Caco-2 (cell line): Measurements from ENCODE around the gene FOXD4. TPM values are rescaled to one million over a fixed set of nuclear protein-coding genes. Genes with fewer than 3 reads are reported as not detected.
"Not testable (repeated sequence)": the region's sequence is repeated elsewhere in the genome, so short reads cannot be mapped to it uniquely, and the experiment has no call there.

Experiments
- BruUV-seq: library from RNA; stranded (reverse); fragments of 400-500 nt; replicated peaks from 2 replicates; lab custom pipeline; 2021; lab: Mats Ljungman, UMichigan
- CTCF ChIA-PET: fragments of 300-600 bp; sonication (Branson Sonifier 250); formaldehyde crosslinking; loops from one replicate; lab custom pipeline; 2022; ENCODE audit warnings: antibody characterized with exemption; lab: Charles Lee
- POLR2A ChIA-PET: fragments of 300-600 bp; sonication (Branson Sonifier 250); formaldehyde crosslinking; loops from one replicate; lab custom pipeline; 2022; ENCODE audit warnings: antibody characterized with exemption; lab: Charles Lee
- DNase-seq, 2 experiments: peaks; one replicate each; pipeline versions ENCODE4 v3.0.0 to v3.0.0-alpha.2; 2020 to 2022
- H3K27me3 ChIP-seq: replicated peaks from 2 replicates; pipeline ENCODE4 v1.6.0; 2011; ENCODE audit warnings: low read length; ENCODE audit not compliant: control insufficient read depth, insufficient read depth
- H3K36me3 ChIP-seq: 2 replicates; pipeline ENCODE4 v1.5.1; 2011; ENCODE audit warnings: low read length; ENCODE audit not compliant: control insufficient read depth, insufficient read depth
- H3K4me1 ChIP-seq: fragments of 250-450 bp; sonication (Bioruptor Pico); 2 replicates; pipeline ENCODE4 v1.5.1; 2020; ENCODE audit warnings: mild to moderate bottlenecking
- H3K4me3 ChIP-seq: 2 replicates; pipeline ENCODE4 v1.5.1; 2011; ENCODE audit warnings: low read depth, mild to moderate bottlenecking, control low read depth, low read length
- H3K9me3 ChIP-seq: fragments of 250-450 bp; sonication (Bioruptor Pico); 2 replicates; pipeline ENCODE4 v1.5.1; 2020; ENCODE audit warnings: mild to moderate bottlenecking, moderate library complexity
- H3K27ac Mint-ChIP-seq: one replicate; pipeline ENCODE4 v1.8.0; 2022; ENCODE audit warnings: mixed read lengths; ENCODE audit not compliant: unreplicated experiment
- H3K27me3 Mint-ChIP-seq: one replicate; pipeline ENCODE4 v1.8.0; 2022; ENCODE audit warnings: mixed read lengths; ENCODE audit not compliant: insufficient read depth, unreplicated experiment
- H3K36me3 Mint-ChIP-seq: one replicate; pipeline ENCODE4 v1.8.0; 2022; ENCODE audit warnings: mild to moderate bottlenecking, mixed read lengths; ENCODE audit not compliant: insufficient read depth, unreplicated experiment
- H3K4me1 Mint-ChIP-seq: one replicate; pipeline ENCODE4 v1.8.0; 2022; ENCODE audit warnings: low read depth, mixed read lengths; ENCODE audit not compliant: unreplicated experiment
- H3K4me3 Mint-ChIP-seq: one replicate; pipeline ENCODE4 v1.8.0; 2022; ENCODE audit warnings: mild to moderate bottlenecking, moderate library complexity, mixed read lengths; ENCODE audit not compliant: unreplicated experiment
- H3K9me3 Mint-ChIP-seq: one replicate; pipeline ENCODE4 v1.8.0; 2022; ENCODE audit warnings: mixed read lengths; ENCODE audit not compliant: unreplicated experiment
- intact Hi-C: fragments of 100-400 bp; cut with micrococcal nuclease; formaldehyde crosslinking; loops from one replicate; pipeline ENCODE4 v1.10.0; 2022; ENCODE audit not compliant: unreplicated experiment
- total RNA-seq: library from RNA; stranded (reverse); gene quantifications from 2 replicates; pipeline ENCODE4 v1.2.3, GENCODE V29; 2022

The FOXD4 gene
- total RNA-seq, 1 experiment from 2014 or later: 0.93 TPM

DNA sequence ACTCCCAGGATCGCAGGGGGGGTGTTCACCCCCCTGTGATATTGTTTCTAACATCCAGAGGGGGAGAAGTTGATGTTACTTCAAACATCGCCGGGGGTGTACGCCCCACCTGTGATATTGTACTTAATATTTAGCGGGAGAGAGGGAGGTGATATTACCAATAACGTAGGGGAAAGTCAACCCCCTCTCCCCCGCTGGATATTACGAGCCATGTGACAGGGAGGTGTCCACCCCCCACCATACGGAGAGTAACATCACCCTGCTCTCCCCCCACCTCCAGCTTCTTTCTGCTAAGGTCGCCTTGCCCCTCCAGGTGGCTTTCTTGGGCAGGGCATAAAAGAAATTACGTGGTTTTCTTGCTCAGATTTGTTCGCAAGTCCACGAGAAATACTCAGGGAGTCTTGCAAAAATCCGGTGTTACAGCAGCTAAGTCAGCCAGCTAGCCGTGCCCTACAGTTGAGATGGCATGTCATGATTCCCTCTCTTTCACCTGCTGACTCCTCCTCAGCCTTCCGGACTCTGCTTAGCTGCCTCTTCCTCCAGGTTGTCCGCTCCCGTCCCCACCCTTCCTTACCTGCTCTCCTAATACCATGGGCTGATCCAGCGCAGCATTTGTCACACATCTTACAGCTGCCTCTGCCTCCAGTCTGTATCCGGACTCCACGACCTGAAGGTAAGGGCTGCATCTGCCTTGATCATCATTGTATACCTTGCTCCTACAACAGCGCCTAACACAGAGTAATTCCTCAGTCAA, 9.3 kb downstream of the FOXD4 start:
- H3K36me3 ChIP-seq, H3K36me3 Mint-ChIP-seq, H3K4me3 Mint-ChIP-seq, H3K4me1 ChIP-seq, H3K27me3 ChIP-seq, POLR2A ChIA-PET, BruUV-seq, CTCF ChIA-PET, H3K9me3 Mint-ChIP-seq, DNase-seq, H3K27me3 Mint-ChIP-seq, intact Hi-C loops, H3K4me3 ChIP-seq, H3K4me1 Mint-ChIP-seq, H3K9me3 ChIP-seq, H3K27ac Mint-ChIP-seq: not testable (repeated sequence)

DNA sequence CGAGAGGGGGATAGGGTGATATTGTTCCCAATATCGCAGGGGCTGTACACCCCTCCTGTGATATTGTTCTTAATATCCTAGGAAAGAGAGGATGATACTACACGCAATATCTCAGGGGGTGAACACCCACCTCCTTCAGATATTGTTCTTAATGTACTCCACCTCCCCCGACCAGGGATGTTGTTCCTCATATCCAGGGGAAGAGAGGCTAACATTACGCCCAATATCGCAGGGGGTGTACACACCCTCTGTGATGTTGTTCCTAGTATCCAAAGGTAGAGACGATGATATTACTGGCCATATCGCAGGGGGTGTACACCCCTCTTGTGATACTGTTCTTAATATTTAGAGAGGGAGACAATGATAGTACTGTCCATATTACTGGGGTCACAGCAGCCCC, 12.2 kb downstream of the FOXD4 start:
- intact Hi-C loops, H3K9me3 Mint-ChIP-seq, CTCF ChIA-PET, H3K36me3 ChIP-seq, H3K4me1 Mint-ChIP-seq, H3K36me3 Mint-ChIP-seq, BruUV-seq, H3K4me1 ChIP-seq, POLR2A ChIA-PET, DNase-seq, H3K4me3 ChIP-seq, H3K9me3 ChIP-seq, H3K27me3 ChIP-seq, H3K27ac Mint-ChIP-seq, H3K4me3 Mint-ChIP-seq: not testable (repeated sequence)
- peaks cover 12% of the 10 kb centered on the region for H3K27me3 Mint-ChIP-seq

DNA sequence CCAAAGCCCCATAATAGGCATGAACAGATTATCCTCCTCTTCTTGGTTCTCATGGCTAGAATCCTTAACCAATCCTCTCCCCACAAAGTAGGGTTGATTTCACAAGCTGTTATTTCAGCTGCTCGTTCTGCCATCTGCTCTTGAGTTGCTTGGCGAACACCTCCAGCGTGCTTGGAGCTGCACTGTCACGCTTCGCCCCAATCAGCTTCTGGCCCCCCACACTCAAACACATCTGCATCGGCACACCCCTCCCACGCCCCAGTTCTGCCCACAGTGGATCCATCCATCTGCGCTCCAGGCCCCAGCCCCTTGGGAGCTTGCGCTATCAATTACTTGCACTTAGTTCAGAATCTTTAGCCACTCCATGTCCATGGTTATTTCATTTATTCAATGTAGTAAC, 17.8 kb downstream of the FOXD4 start:
- H3K4me1 Mint-ChIP-seq, POLR2A ChIA-PET, H3K4me3 ChIP-seq, H3K27me3 Mint-ChIP-seq, H3K9me3 Mint-ChIP-seq, DNase-seq, H3K4me3 Mint-ChIP-seq, intact Hi-C loops, H3K27ac Mint-ChIP-seq, H3K9me3 ChIP-seq, H3K36me3 Mint-ChIP-seq, H3K36me3 ChIP-seq, CTCF ChIA-PET, H3K27me3 ChIP-seq, BruUV-seq, H3K4me1 ChIP-seq: not testable (repeated sequence)

DNA sequence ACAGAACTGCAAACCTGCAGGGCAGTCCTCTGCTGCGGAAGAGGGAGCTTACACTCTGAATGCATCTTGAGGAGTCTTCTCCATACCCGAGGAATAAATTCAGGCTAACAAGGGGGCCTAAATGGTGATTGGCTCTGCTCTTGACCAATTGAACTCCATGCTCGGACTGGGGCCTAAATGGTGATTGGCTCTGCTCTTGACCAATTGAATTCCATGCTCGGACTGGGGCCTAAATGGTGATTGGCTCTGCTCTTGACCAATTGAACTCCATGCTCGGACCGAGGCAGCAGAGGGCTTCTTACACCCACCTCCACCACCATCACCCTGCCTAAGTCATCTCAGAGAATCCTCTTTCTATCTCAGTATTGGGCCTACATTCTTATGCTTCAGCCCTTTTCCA, 18.4 kb downstream of the FOXD4 start:
- H3K4me1 Mint-ChIP-seq, CTCF ChIA-PET: not testable (repeated sequence)

DNA sequence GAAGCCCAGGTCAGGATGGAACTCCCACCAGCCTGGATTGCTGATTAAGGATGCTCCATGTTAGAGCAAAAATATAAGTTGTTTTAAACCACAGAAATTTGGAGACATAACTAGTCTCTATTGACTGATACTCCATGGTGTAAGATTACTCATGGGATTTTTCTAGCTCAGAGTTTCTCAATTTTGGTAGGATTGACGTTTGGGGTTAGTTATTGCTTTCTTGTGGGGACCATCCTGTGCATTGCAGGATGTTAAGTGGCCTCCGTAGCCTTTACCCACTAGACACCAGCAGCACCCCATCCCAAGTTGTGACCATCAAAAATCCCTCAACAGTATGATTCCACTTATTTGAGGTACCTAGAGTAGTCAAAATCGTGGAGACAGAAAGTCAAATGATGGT, 19.4 kb downstream of the FOXD4 start:
- H3K27me3 Mint-ChIP-seq, H3K27ac Mint-ChIP-seq, CTCF ChIA-PET: not testable (repeated sequence)

More for the DNA sequence above, 18.4 kb downstream of the FOXD4 start:
- BruUV-seq, H3K36me3 ChIP-seq, H3K27ac Mint-ChIP-seq, H3K27me3 Mint-ChIP-seq, H3K36me3 Mint-ChIP-seq, H3K4me3 ChIP-seq, H3K4me1 ChIP-seq, POLR2A ChIA-PET, H3K27me3 ChIP-seq, H3K9me3 Mint-ChIP-seq, intact Hi-C loops, H3K9me3 ChIP-seq, DNase-seq, H3K4me3 Mint-ChIP-seq: not testable (repeated sequence)

DNA sequence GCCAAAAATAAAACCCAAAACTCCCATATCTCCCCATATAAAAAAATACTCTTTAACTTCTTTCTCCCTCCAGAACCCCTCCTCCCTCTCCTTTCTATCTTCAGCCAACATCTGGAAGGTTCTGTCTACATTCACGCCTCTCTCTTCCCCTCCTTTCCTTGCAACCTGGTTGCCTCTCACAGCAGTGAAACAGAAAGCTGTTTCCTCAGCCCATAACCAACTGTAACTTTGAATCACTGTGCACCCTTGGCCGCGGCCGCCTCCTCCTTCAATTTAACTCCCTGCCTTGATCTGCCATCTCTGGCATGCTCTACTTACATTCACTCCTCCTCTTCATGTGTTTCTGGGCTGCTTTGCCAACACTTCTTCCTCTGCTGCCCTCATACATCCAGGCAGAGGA, 23.2 kb downstream of the FOXD4 start:
- H3K36me3 Mint-ChIP-seq, H3K4me3 ChIP-seq, H3K27me3 ChIP-seq, H3K27ac Mint-ChIP-seq, H3K4me1 Mint-ChIP-seq, H3K4me3 Mint-ChIP-seq, CTCF ChIA-PET, H3K9me3 Mint-ChIP-seq, intact Hi-C loops, H3K36me3 ChIP-seq, DNase-seq, H3K9me3 ChIP-seq, H3K27me3 Mint-ChIP-seq, H3K4me1 ChIP-seq, POLR2A ChIA-PET, BruUV-seq: not testable (repeated sequence)

More for the DNA sequence above, 19.4 kb downstream of the FOXD4 start:
- H3K9me3 ChIP-seq, H3K4me1 Mint-ChIP-seq, intact Hi-C loops, H3K36me3 Mint-ChIP-seq, H3K9me3 Mint-ChIP-seq, H3K4me3 Mint-ChIP-seq, H3K4me1 ChIP-seq, H3K27me3 ChIP-seq, H3K4me3 ChIP-seq, DNase-seq, BruUV-seq, H3K36me3 ChIP-seq, POLR2A ChIA-PET: not testable (repeated sequence)

DNA sequence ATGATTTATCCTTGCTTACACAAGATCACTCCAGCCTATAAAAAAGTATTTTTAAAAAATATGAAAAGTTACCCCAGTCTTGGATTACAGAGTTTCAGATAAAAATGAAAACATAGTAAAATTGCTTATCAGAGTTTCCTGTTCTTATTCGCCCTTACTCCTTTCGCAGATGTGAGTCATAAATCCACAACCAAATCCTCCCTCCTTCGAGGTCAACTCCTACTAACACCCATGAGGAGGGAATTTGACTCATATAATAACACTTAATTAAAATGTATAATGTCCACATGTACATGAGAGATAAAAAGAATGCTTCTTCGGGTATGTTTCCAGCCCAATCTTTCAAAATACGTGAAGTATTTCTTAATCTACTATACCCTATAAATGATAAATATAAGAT, 23.9 kb downstream of the FOXD4 start:
- H3K4me3 ChIP-seq, DNase-seq, CTCF ChIA-PET, H3K27me3 Mint-ChIP-seq, H3K4me1 ChIP-seq, intact Hi-C loops, H3K4me3 Mint-ChIP-seq, POLR2A ChIA-PET, H3K27ac Mint-ChIP-seq, H3K36me3 ChIP-seq, H3K27me3 ChIP-seq, H3K9me3 Mint-ChIP-seq, BruUV-seq, H3K9me3 ChIP-seq, H3K4me1 Mint-ChIP-seq, H3K36me3 Mint-ChIP-seq: not testable (repeated sequence)
